SK-N-SH treated with all-trans-retinoic acid at 6 μM for 48 hours (cell line): ENCODE measurements around the gene PRR4.

Experiments used
- ATAC-seq: fragments of 200-7000 bp; cut with Tn5 transposase; 3 replicates; pipeline ENCODE4 v1.9.1; 2020; ENCODE audit warnings: mild to moderate bottlenecking, moderate library complexity
- ARNTL ChIP-seq: fragments of 450-650 bp; formaldehyde crosslinking; IDR thresholded peaks from 2 replicates; pipeline ENCODE4 v1.5.0; 2020; ENCODE audit warnings: low read depth, mild to moderate bottlenecking, moderate library complexity, borderline replicate concordance
- BACH2 ChIP-seq: fragments of 250-450 bp; sonication (Bioruptor Pico); IDR thresholded peaks from 2 replicates; pipeline ENCODE4 v1.9.0; 2021; ENCODE audit warnings: mild to moderate bottlenecking, borderline replicate concordance
- CREB5 ChIP-seq: fragments of 250-450 bp; sonication (Bioruptor Pico); IDR thresholded peaks from 2 replicates; pipeline ENCODE4 v1.5.1; 2020; ENCODE audit warnings: low read depth, mild to moderate bottlenecking, moderate library complexity
- CSDC2 ChIP-seq: fragments of 250-450 bp; sonication (Bioruptor Pico); IDR thresholded peaks from 2 replicates; pipeline ENCODE4 v1.5.0; 2020; ENCODE audit warnings: mild to moderate bottlenecking, moderate library complexity
- CSRNP3 ChIP-seq: fragments of 250-450 bp; sonication (Bioruptor Pico); IDR thresholded peaks from 2 replicates; pipeline ENCODE4 v1.5.1; 2021; ENCODE audit warnings: mild to moderate bottlenecking, moderate library complexity
- ESRRG ChIP-seq: fragments of 250-450 bp; sonication (Bioruptor Pico); IDR thresholded peaks from 2 replicates; pipeline ENCODE4 v1.6.1; 2021; ENCODE audit warnings: mild to moderate bottlenecking
- OSR1 ChIP-seq: fragments of 250-450 bp; sonication (Bioruptor Pico); IDR thresholded peaks from 2 replicates; pipeline ENCODE4 v1.8.0; 2022; ENCODE audit warnings: moderate library complexity, mild to moderate bottlenecking, inconsistent platforms
- POU6F1 ChIP-seq: fragments of 250-450 bp; sonication (Bioruptor Pico); IDR thresholded peaks from 2 replicates; pipeline ENCODE4 v1.8.0; 2021; ENCODE audit warnings: low read depth, mild to moderate bottlenecking, moderate library complexity, borderline replicate concordance
- RARB ChIP-seq: fragments of 250-450 bp; sonication (Bioruptor Pico); IDR thresholded peaks from 2 replicates; pipeline ENCODE4 v1.8.0; 2021; ENCODE audit warnings: mild to moderate bottlenecking, moderate library complexity
- SNAI2 ChIP-seq: fragments of 250-450 bp; sonication (Bioruptor Pico); IDR thresholded peaks from 2 replicates; pipeline ENCODE4 v1.5.0; 2020; ENCODE audit warnings: mild to moderate bottlenecking, moderate library complexity
- TCF4 ChIP-seq: fragments of 250-450 bp; sonication (Bioruptor Pico); IDR thresholded peaks from 2 replicates; pipeline ENCODE4 v1.8.0; 2021; ENCODE audit warnings: mild to moderate bottlenecking, moderate library complexity, borderline replicate concordance
- TOX ChIP-seq: fragments of 250-450 bp; sonication (Bioruptor Pico); IDR thresholded peaks from 2 replicates; pipeline ENCODE4 v1.8.0; 2021; ENCODE audit warnings: mild to moderate bottlenecking, moderate library complexity, borderline replicate concordance
- ZC3H10 ChIP-seq: fragments of 250-450 bp; sonication (Bioruptor Pico); IDR thresholded peaks from 2 replicates; pipeline ENCODE4 v1.5.1; 2021; ENCODE audit warnings: mild to moderate bottlenecking, moderate library complexity
- ZFP3 ChIP-seq: fragments of 250-450 bp; sonication (Bioruptor Pico); IDR thresholded peaks from 2 replicates; pipeline ENCODE4 v1.5.0; 2020; ENCODE audit warnings: mild to moderate bottlenecking, moderate library complexity
- ZFP30 ChIP-seq: fragments of 450-650 bp; formaldehyde crosslinking; IDR thresholded peaks from 2 replicates; pipeline ENCODE4 v1.5.0; 2022; ENCODE audit warnings: mild to moderate bottlenecking, moderate library complexity
- ZNF565 ChIP-seq: fragments of 450-650 bp; formaldehyde crosslinking; conservative IDR thresholded peaks from 2 replicates; pipeline ENCODE4 v1.5.0; 2020; ENCODE audit warnings: low read depth, mild to moderate bottlenecking, moderate library complexity
- ZNF70 ChIP-seq: fragments of 450-650 bp; formaldehyde crosslinking; IDR thresholded peaks from 2 replicates; pipeline ENCODE4 v1.5.0; 2020; ENCODE audit warnings: mild to moderate bottlenecking, moderate library complexity
- ZNF8 ChIP-seq: fragments of 450-650 bp; formaldehyde crosslinking; IDR thresholded peaks from 2 replicates; pipeline ENCODE4 v1.5.0; 2020; ENCODE audit warnings: mild to moderate bottlenecking, moderate library complexity
- TF ChIP-seq, protein P1 (sequence below): fragments of 250-450 bp; sonication (Bioruptor Pico); IDR thresholded peaks from 2 replicates; pipeline ENCODE4 v1.5.0; 2020; ENCODE audit warnings: mild to moderate bottlenecking, moderate library complexity
- TF ChIP-seq, protein P2 (sequence below): fragments of 250-450 bp; sonication (Bioruptor Pico); IDR thresholded peaks from 2 replicates; pipeline ENCODE4 v1.8.0; 2020; ENCODE audit warnings: mild to moderate bottlenecking, moderate library complexity, borderline replicate concordance

PRR4 gene

GRCh38 chr12:10873378-10873777 lies 24.1 kb upstream of the PRR4 start:
- no peak for ATAC-seq
- TF ChIP-seq CSRNP3 (no peak), ESRRG (CRISPR knock-in tag) (no peak), OSR1 (CRISPR knock-in tag) (no peak), POU6F1 (CRISPR knock-in tag) (no peak), ZNF565 (CRISPR knock-in tag) (no peak), CSDC2 (CRISPR knock-in tag) (no peak), TOX (CRISPR knock-in tag) (no peak), ZNF70 (CRISPR knock-in tag) (no peak), ZFP30 (no peak), ZC3H10 (CRISPR knock-in tag) (no peak), ARNTL (CRISPR knock-in tag) (no peak), ZFP3 (no peak)
- TF ChIP-seq, protein P1, sequence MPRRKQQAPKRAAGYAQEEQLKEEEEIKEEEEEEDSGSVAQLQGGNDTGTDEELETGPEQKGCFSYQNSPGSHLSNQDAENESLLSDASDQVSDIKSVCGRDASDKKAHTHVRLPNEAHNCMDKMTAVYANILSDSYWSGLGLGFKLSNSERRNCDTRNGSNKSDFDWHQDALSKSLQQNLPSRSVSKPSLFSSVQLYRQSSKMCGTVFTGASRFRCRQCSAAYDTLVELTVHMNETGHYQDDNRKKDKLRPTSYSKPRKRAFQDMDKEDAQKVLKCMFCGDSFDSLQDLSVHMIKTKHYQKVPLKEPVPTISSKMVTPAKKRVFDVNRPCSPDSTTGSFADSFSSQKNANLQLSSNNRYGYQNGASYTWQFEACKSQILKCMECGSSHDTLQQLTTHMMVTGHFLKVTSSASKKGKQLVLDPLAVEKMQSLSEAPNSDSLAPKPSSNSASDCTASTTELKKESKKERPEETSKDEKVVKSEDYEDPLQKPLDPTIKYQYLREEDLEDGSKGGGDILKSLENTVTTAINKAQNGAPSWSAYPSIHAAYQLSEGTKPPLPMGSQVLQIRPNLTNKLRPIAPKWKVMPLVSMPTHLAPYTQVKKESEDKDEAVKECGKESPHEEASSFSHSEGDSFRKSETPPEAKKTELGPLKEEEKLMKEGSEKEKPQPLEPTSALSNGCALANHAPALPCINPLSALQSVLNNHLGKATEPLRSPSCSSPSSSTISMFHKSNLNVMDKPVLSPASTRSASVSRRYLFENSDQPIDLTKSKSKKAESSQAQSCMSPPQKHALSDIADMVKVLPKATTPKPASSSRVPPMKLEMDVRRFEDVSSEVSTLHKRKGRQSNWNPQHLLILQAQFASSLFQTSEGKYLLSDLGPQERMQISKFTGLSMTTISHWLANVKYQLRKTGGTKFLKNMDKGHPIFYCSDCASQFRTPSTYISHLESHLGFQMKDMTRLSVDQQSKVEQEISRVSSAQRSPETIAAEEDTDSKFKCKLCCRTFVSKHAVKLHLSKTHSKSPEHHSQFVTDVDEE (CRISPR knock-in tag) = no peak

- no peak for ATAC-seq
- TF ChIP-seq ESRRG (CRISPR knock-in tag) (no peak), ARNTL (CRISPR knock-in tag) (no peak), ZNF8 (CRISPR knock-in tag) (no peak), CREB5 (CRISPR knock-in tag) (no peak), POU6F1 (CRISPR knock-in tag) (no peak), RARB (CRISPR knock-in tag) (no peak), CSDC2 (CRISPR knock-in tag) (no peak), OSR1 (CRISPR knock-in tag) (no peak), BACH2 (CRISPR knock-in tag) (no peak), SNAI2 (CRISPR knock-in tag) (no peak), CSRNP3 (no peak), ZNF70 (CRISPR knock-in tag) (no peak), ZFP30 (no peak), ZFP3 (no peak), TCF4 (no peak), ZNF565 (CRISPR knock-in tag) (no peak)
- TF ChIP-seq, protein P2, sequence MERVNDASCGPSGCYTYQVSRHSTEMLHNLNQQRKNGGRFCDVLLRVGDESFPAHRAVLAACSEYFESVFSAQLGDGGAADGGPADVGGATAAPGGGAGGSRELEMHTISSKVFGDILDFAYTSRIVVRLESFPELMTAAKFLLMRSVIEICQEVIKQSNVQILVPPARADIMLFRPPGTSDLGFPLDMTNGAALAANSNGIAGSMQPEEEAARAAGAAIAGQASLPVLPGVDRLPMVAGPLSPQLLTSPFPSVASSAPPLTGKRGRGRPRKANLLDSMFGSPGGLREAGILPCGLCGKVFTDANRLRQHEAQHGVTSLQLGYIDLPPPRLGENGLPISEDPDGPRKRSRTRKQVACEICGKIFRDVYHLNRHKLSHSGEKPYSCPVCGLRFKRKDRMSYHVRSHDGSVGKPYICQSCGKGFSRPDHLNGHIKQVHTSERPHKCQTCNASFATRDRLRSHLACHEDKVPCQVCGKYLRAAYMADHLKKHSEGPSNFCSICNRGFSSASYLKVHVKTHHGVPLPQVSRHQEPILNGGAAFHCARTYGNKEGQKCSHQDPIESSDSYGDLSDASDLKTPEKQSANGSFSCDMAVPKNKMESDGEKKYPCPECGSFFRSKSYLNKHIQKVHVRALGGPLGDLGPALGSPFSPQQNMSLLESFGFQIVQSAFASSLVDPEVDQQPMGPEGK = no peak
- TF ChIP-seq, protein P1 (CRISPR knock-in tag) = no peak
Measured at GRCh38 chr12:10867381-10867780, 18.1 kb upstream of the PRR4 start.
